Suprapubic skin (tissue), 4 donors: ENCODE results near the gene KLF6. TPM values are rescaled to one million over a fixed set of nuclear protein-coding genes. Genes with fewer than 3 reads are reported as not detected.
A peak's percentile ranks its signal among the peaks of the same experiment; 100 is the strongest.

Experiments used
- DNase-seq, 2 donors: peaks; one replicate each; pipeline ENCODE4 v3.0.0-alpha.2; 2019; ENCODE audit warnings: low spot score in 2 of 2
- H3K27ac ChIP-seq: fragments of 200-600 bp; sonication (generic); one replicate; pipeline ENCODE4 v1.5.1; 2019
- H3K27me3 ChIP-seq: fragments of 200-600 bp; sonication (generic); one replicate; pipeline ENCODE4 v1.5.1; 2019
- H3K36me3 ChIP-seq: fragments of 200-600 bp; sonication (generic); one replicate; pipeline ENCODE4 v1.5.1; 2019
- H3K4me1 ChIP-seq: fragments of 200-600 bp; sonication (generic); one replicate; pipeline ENCODE4 v1.5.1; 2019
- H3K4me3 ChIP-seq: fragments of 200-600 bp; sonication (generic); one replicate; pipeline ENCODE4 v1.5.1; 2019; ENCODE audit warnings: mild to moderate bottlenecking
- H3K9me3 ChIP-seq: fragments of 200-600 bp; sonication (generic); one replicate; pipeline ENCODE4 v1.5.1; 2019
- CTCF ChIP-seq, 2 donors: fragments of 200-600 bp in 1 of 2; fragments of 450-650 bp in 1 of 2; sonication (generic) in 1 of 2; IDR thresholded peaks; one replicate each; pipeline ENCODE4 v1.5.1; 2016 to 2019; ENCODE audit warnings: antibody characterized with exemption in 2 of 2, mild to moderate bottlenecking in 1 of 2, moderate library complexity in 1 of 2
- EP300 ChIP-seq: sonication (generic); formaldehyde crosslinking; IDR thresholded peaks from one replicate; pipeline ENCODE4 v1.6.1; 2017; ENCODE audit warnings: antibody characterized with exemption
- POLR2A ChIP-seq, 2 donors: fragments of 450-650 bp; IDR thresholded peaks; one replicate each; pipeline ENCODE4 v1.6.1; 2017; ENCODE audit warnings: antibody characterized with exemption in 2 of 2, mild to moderate bottlenecking in 2 of 2, moderate library complexity in 2 of 2
- POLR2AphosphoS5 ChIP-seq, 3 donors: sonication (generic); formaldehyde crosslinking; IDR thresholded peaks; one replicate each; pipeline ENCODE4 v1.6.1; 2017; ENCODE audit warnings: antibody characterized with exemption in 3 of 3
- WGBS: methylation state at CpG from one replicate; pipeline ENCODE4 v1.1.5; 2018; 5-methylcytosine and 5-hydroxymethylcytosine counted together
- total RNA-seq, 4 donors: library from RNA; depleted of rRNA; stranded (reverse); fragments of >200 nt; gene quantifications; one replicate each; pipeline ENCODE4 v1.1.0, GENCODE V29; 2016

Gene KLF6
- total RNA-seq, 4 donors from 2014 or later, result 242 to 484 (median 276) TPM

- Histone ChIP-seq H3K27me3 (no peaks in the 10 kb centered on the region), H3K36me3 (no peaks in the 10 kb centered on the region), H3K4me3 (peak overlapping the region; percentile 5), H3K27ac (peak overlapping the region; percentile 59), H3K4me1 (peaks cover 30% of the 10 kb centered on the region), H3K9me3 (no peaks in the 10 kb centered on the region)
- DNase-seq, result no peak
- TF ChIP-seq CTCF (IDR thresholded peaks at IDR 0.05) (no peak), EP300 (no peak), POLR2A (IDR thresholded peaks at IDR 0.05) (no peak), POLR2AphosphoS5 (IDR thresholded peaks at IDR 0.05) (no peak)
- 85% methylated on average over 27 of the region's 27 CpGs for WGBS
Measured at GRCh38 chr10:3747248-3747960, 37.6 kb downstream of the KLF6 start.

DNA sequence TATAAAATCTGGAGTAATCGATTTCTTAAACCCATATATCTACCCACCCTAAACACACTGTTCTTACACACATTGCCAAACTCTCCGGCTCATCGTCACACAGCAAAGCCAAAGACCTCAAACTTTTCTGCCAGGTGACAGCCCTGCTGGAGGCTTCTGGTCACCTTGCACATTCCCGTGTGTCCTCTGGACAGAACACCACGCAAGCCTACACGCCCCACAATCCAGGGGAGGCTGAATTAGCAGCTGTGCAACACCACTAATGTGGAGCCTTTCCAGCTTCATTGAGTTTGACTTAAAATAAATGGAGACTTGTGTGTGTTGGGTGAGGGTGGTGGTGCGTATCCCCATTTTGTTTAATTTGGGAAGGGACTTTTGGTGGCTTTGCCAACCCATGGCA is 38.4 kb downstream of the KLF6 start:
- WGBS, result 94% methylated on average over 7 of the region's 7 CpGs
- H3K27ac ChIP-seq, result no peak overlapping the region

DNA sequence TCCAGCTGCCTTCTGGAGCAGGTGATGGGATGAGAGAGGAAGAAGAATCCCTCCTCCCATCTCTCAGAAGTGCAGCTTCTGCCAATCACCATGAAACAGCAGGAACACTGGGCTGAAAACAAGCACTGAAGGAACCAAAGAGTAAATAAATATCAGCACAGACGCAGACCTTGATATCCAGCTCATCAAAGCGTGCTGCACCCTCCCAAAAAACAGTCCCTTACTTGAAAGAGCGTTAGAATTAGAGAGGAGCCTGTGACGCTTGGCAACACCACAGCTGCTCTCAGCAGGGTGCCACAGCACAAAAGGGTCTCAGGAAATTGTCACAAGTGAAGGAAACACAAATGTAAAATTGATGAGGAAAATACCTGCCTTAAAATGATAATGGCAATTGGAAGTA is 39.5 kb downstream of the KLF6 start:
- DNase-seq, result no peak
- TF ChIP-seq POLR2A (IDR thresholded peaks at IDR 0.05) (no peak), POLR2AphosphoS5 (IDR thresholded peaks at IDR 0.05) (no peak), CTCF (IDR thresholded peaks at IDR 0.05) (no peak), EP300 (no peak)
- Histone ChIP-seq H3K27ac (no peak overlapping the region), H3K36me3 (no peaks in the 10 kb centered on the region), H3K4me1 (peaks cover 28% of the 10 kb centered on the region), H3K4me3 (no peak overlapping the region), H3K27me3 (no peaks in the 10 kb centered on the region), H3K9me3 (no peaks in the 10 kb centered on the region)
- 85% methylated on average over 4 of the region's 4 CpGs for WGBS

More for the DNA sequence above, 38.4 kb downstream of the KLF6 start:
- no peaks in the 10 kb centered on the region for H3K36me3 ChIP-seq
- H3K27me3 ChIP-seq, result no peaks in the 10 kb centered on the region
- H3K4me1 ChIP-seq, result peaks cover 30% of the 10 kb centered on the region
- DNase-seq, result no peak
- no peak overlapping the region for H3K4me3 ChIP-seq
- TF ChIP-seq CTCF (IDR thresholded peaks at IDR 0.05) (no peak), POLR2AphosphoS5 (IDR thresholded peaks at IDR 0.05) (no peak), EP300 (no peak), POLR2A (IDR thresholded peaks at IDR 0.05) (no peak)
- H3K9me3 ChIP-seq, result no peaks in the 10 kb centered on the region

DNA sequence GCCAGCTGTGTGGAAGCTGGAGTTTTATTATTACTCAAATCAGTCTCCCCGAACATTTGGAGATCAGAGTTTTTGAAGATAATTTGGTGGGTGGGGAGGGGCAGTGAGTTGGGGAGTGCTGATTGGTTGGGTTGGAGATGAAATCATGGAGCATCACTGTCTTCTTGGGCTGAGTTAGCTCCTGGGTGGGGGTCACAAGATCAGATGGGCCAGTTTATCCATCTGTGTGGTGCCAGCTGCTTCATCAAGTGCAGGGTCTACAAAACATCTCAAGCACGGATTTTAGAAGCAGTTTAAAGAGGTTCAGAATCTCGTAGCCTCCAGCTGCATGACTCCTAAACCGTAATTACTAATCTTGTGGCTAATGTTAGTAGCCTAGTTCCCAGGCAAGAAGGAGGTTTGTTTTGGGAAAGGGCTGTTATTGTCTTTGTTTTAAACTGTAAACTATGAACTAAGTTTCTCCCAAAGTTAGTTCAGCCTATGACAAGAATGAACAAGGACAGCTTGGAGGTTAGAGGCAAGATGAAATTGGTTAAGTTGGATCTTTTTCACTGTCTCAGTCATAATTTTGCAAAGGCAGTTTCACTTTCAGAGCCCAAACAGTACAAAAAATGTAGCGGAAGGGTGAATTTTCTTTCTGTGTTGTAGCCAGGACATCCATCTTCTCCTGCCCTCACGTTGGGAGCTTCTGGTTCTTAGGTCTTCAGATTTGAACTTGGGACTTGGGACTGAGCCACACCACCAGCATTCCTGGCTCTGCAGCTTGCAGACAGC is 43.1 kb downstream of the KLF6 start:
- no peak for DNase-seq
- TF ChIP-seq POLR2AphosphoS5 (IDR thresholded peaks at IDR 0.05), result no peak
- no peak for TF ChIP-seq POLR2A (IDR thresholded peaks at IDR 0.05)
- TF ChIP-seq CTCF (IDR thresholded peaks at IDR 0.05), result no peak
- no peak for TF ChIP-seq EP300
- peak overlapping the region; percentile 38 for H3K27ac ChIP-seq
- H3K9me3 ChIP-seq, result no peaks in the 10 kb centered on the region
- H3K4me1 ChIP-seq, result peaks cover 5% of the 10 kb centered on the region
- 58% methylated on average over 6 of the region's 6 CpGs for WGBS
- H3K4me3 ChIP-seq, result no peak overlapping the region
- no peaks in the 10 kb centered on the region for H3K36me3 ChIP-seq
- no peaks in the 10 kb centered on the region for H3K27me3 ChIP-seq

- Histone ChIP-seq H3K27me3 (no peaks in the 10 kb centered on the region), H3K4me1 (peaks cover 5% of the 10 kb centered on the region), H3K9me3 (no peaks in the 10 kb centered on the region), H3K36me3 (no peaks in the 10 kb centered on the region), H3K27ac (no peak overlapping the region), H3K4me3 (no peak overlapping the region)
- 77% methylated on average over 5 of the region's 5 CpGs for WGBS
- TF ChIP-seq POLR2A (IDR thresholded peaks at IDR 0.05) (no peak), CTCF (IDR thresholded peaks at IDR 0.05) (no peak), EP300 (no peak), POLR2AphosphoS5 (IDR thresholded peaks at IDR 0.05) (no peak)
- DNase-seq, result no peak
Measured at GRCh38 chr10:3740157-3740871, 44.7 kb downstream of the KLF6 start.
